HG03025 (cell line): ENCODE data around the gene CD2BP2.
"Not testable (repeated sequence)": the region's sequence is repeated elsewhere in the genome, so short reads cannot be mapped to it uniquely, and the experiment has no call there.

Experiments used
- ATAC-seq: cut with Tn5 transposase; IDR thresholded peaks from one replicate; pipeline ENCODE4 v1.9.1; 2021; ENCODE audit warnings: mild to moderate bottlenecking, moderate library complexity; ENCODE audit not compliant: unreplicated experiment, low FRiP score

Gene CD2BP2

DNA sequence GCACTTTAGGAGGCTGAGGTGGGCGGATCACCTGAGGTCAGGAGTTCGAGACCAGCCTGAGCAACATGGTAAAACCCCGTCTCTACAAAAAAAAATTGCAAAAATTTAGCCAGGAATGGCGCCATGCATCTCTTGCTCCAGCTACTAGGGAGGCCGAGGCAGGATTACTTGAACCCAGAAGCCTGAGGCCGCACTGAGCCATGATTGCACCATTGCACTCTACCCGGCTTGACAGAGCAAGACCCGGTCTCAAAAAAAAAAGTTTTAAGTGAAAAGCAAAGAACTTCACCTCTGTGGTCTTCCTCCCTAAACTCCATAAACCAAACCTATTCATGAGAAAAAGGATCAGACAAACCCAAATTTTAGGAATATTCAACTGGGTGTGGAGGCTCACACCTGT, 7.0 kb downstream of the CD2BP2 start:
- ATAC-seq, result no peak

DNA sequence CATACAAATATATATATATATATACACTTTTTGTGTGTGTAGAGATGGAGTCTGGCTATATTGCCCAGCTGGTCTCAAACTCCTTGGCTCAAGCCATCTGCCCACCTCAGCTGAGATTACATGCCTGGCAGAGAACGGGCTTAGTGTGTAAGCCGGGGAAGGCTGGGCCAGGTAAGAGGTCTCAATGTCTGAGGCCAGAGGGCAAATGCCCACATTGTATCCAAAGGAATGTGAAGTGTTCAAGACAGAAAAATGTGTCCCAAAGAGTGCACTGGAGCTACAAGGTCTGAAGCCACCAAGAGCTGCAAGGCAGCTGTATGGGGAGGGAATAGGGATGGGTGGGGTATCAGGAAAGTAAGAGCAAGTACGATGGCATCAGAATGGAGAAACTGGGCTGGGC, 8.8 kb downstream of the CD2BP2 start:
- no peak for ATAC-seq

DNA sequence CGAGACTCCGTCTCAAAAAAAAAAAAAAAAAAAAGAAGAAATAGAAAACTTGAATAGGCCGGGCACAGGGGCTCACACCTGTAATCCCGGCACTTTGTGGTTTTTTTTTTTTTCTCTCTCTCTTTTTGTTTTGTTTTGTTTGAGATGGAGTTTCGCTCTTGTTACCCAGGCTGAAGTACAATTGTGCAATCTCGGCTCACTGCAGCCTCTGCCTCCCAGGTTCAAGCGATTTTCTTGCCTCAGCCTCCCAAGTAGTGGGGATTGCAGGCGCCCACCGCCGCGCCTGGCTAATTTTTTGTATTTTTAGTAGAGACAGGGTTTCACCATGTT, 11.7 kb downstream of the CD2BP2 start:
- not testable (repeated sequence) for ATAC-seq

DNA sequence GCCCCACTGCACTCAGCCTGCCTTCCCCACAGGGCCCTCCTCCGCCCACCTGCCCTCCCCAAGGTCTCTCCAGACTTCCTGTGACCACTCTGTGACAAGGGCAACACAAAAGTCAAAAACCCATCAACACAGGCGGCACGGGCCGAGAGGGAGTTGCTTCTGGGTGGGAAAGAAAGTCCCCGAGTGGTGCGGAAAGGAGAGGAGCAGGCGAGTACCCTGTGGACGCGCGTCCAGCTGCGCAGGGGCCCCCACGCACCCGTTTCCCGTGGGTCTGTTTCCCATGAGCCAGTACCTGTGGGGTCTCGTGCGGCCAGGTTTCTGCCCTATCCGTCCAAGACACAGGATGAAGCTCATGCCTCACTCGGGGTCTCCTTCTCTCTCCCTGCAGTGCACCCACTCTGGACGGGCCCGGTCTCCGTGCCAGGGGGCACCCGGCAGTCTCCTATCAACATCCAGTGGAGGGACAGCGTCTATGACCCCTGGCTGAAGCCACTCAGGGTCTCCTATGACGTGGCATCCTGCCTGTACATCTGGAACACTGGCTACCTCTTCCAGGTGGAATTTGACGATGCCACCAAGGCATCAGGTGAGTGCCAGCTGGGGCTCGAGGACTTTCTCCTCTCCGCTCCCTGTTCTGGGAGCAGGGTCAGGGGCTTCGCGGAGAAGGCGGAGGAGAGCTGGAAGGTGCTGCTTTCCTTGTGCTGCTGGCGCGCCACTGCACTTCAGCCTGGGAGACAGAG, 12.2 kb downstream of the CD2BP2 start:
- no peak for ATAC-seq

DNA sequence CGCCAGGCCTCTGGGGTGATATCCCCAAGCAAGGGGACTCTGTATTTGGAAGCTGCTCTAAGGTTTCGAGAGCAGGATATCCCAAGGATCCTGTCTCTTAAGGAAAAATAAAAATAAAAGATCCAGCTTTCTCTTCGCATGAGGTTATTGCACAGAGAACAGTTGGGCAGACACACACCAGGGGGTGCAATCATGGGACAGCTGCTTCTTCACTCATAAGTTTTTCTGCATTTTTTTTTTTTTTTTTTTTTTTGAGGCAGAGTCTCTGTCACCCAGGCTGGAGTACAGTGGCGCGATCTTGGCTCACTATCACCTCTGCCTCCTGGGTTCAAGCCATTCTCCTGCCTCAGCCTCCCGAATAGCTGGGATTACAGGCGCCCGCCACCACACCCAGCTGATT, 13.1 kb downstream of the CD2BP2 start:
- not testable (repeated sequence) for ATAC-seq

DNA sequence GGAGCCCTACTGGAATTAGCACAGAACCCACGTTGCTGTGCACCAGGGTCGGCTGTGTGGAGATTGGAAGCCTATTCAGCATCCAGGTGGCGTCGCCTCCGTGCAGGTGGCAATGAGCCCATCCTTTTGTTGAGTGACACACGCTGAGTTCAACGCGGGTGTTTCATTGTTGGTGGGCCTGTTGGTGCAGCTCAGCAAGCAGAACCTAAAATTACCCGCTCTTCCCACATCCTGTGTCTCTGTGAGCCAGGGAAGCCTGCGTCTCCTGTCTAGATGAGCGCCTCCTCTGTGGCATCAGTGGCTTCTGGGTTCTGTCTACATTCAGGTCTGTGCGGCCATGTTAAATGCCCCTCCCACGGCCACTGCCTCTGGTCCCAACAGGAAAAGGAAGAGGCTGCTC, 14.5 kb downstream of the CD2BP2 start:
- ATAC-seq, result no peak

DNA sequence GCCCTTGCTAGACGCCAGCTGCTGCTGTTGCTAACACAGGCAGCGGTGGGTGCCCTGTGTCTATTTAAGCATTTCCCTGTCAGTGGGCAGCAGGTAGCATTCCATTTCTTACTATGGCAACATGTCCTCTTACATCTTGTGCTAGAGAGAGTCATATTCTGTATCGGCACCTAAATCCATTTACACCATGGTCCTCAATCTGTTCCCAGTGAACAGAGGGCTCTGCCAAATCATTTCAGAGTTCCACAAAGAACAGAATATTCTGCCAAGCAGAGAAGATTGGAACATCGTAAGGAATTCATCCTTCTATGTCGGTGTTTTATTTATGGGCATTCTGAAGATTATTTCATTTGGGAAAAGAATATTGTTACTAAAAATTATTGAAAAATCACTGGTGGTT, 16.4 kb downstream of the CD2BP2 start:
- not testable (repeated sequence) for ATAC-seq

DNA sequence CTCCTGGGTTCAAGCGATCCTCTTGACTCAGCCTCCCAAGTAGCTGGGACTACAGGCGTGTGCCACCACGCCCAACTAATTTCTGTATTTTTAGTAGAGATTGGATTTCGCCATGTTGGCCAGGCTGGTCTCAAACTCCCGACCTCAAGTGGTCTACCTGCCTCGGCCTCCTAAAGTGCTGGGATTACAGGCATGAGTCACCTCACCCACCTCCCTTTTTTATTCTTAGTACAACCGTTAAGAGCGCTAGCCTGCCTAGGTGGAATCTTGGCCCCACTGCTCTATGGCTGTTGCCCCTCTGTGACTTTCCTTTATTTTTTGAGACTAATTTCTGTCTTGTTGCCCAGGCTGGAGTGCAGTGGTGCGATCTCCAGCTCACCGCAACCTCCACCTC, 17.1 kb downstream of the CD2BP2 start:
- not testable (repeated sequence) for ATAC-seq

DNA sequence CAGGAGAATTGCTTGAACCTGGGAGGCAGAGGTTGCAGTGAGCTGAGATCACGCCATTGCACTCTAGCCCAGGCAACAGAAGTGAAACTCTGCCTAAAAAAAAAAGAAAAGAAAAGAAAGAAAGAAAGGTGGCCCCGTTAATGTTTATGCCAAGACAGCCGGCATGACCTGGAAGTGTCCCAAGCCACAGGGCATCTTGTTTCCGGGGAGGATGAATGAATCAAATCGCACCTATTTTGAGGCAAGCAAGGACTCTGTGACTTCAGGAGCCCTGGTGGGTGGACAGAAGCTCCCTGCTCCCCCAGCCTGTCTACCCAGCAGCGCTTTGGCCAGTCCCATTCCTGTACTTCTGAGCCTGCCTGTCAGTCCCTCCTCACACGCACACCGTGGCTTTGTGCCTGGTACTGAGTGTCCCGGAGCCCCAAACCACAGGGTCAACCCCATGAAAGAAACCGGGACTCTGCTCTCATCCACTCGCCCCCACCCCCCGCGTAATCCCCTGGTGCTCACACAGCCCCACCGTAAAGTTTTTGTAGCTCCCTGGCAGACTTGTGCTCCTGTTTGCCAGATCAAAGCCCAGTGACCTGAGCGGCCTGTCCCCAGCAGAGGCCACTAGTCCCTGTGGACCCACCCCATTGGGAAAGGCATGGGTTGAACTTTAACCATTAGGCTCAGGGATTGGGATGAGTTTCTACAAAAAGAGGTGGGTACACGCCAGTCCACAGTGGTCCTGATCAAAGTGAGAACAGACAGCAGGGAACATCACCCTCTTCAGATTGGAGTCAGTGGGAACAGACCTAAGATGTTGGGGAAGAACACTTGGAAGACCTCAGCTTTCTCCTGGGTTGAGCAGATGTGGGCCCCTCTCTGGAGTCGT, 19.3 kb downstream of the CD2BP2 start:
- peak; percentile 8 for ATAC-seq

DNA sequence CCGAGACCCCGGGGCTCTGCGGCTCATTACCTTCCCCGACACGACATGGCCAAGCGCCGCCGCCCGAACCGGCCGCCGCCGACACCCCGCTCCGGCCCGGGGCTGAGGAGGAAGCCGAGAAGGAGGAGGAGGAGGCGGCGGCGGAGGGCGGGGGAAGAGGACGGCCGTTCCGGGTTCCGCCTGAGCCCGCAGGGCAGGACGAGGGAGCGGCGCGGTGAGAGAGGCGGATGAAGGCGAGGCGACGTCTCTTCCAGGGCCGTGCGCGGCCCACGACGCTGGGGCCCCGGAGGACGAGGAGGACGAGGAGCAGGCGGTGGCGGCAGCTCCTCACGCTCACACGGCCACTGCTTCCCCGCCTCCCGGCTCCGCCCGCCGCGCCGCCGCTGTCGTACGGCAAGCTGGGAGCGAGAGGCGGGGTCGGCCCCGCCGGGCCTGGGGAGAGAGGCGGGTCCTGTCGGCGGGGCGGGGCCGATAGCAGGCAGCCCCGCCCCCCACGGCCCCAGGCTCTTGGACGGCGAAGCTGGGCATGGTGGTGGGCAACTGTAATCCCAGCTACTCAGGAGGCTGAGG, 20.0 kb downstream of the CD2BP2 start:
- peak; percentile 71 for ATAC-seq

DNA sequence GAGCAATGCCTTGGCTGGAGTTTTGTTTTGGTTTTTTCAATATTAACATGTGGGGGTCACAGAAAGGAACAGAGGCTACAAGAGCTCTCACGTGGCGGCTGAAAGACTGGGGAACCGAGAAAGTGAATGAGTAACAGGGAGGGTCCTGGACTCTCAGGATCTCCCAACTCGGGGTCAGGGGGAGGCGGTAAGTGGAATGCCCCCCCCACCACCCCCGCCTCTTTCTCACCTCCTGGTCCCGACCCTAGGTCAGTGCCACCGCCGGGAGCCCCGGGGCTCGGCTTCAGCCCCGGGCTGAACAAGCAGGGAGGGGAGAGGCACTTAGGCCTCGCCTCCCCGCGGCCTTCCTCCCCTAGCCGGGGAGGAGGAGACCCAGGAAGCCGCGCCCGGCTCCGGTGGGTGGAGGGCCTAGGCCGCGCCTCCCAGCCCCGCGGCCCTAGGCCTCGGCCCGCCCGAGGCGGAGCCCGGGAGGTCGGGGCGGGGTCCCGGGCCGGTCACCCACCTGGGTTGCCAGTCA, 20.6 kb downstream of the CD2BP2 start:
- peak; percentile 76 for ATAC-seq

DNA sequence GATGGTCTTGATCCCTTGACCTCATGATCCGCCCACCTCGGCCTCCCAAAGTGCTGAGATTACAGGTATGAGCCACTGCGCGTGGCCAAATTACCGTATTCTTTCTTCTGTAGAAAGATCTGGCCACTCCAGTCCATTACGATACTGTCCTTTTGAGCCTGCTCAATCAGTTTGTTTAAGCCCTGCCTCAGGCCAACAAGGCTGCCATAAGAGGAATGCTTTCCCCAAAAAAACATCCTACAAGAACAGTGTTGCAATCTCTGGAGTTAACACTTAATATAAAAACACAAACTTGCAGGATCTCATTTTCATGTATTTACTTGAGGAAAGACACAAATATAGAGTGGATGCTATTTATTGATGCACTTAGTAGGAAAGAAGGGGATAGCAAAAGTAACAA, 30.9 kb downstream of the CD2BP2 start:
- ATAC-seq, result not testable (repeated sequence)

DNA sequence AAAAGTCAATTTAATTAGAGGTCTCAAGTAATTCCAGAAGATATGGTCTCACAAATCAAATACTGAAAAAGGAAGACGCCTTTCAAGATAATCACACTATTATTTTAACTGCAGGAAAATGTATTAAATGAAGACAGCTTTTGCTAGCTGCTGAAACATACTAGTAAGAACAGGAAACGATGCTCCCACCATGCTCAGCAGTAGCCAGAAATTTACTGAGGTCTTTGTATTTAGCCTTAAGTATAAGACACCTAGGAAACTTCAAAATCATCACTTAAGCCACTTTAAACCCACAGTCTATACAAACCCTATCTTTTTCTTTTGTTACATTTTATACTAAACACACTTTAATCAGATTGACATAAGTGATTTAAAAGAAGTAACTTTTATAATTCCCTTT, 36.5 kb downstream of the CD2BP2 start:
- not testable (repeated sequence) for ATAC-seq

DNA sequence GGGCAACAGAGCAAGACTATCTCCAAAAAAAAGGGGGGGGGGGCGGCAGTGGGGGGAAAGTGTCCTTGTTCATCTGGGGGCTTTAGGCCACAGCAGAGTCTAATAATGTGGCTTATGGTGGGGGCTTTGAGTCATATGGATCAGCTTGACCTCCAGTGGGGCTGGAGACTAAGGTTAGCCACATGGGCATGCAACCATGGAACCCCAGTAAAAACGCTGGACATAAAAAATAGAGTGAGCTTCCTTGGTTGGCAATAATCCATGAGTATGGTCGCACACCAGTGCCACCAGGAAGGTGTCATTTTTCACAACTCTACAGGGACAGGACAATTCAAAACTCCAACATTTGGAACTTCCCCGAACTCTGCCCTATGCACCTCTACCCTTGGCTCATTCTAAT, 44.2 kb downstream of the CD2BP2 start:
- not testable (repeated sequence) for ATAC-seq

DNA sequence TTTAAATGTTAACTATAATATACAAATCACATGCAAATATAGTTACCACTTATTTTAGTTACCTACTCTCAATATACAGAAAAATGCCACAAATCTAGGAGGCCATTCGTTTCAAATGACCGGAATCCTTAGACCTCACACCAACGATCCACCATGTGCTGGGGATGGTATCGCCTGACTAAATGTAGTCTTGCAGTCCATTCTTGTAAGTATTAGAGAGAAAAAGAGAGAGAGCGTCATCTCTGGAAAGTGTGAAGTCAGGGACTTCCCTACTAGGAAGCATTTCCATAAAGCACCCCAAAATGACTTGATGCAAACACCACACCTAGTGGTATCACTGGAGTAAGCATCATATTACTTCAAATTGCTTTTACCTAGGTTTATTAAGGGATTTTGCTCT, 45.9 kb downstream of the CD2BP2 start:
- not testable (repeated sequence) for ATAC-seq
